HEK293T (cell line): ENCODE measurements around the gene EFCAB11.

Source experiments
- CTCF ChIA-PET: fragments of 350-600 bp; formaldehyde crosslinking; extraction: SDS; loops from one replicate; lab custom pipeline; 2021; ENCODE audit warnings: antibody characterized with exemption, inconsistent platforms; lab: Yijun Ruan, JAX
- POLR2A ChIA-PET: fragments of 350-600 bp; formaldehyde crosslinking; extraction: SDS; loops from one replicate; lab custom pipeline; 2020; ENCODE audit warnings: antibody characterized with exemption, inconsistent platforms; lab: Yijun Ruan, JAX
- DNase-seq: peaks from one replicate; pipeline ENCODE4 v3.0.0; 2012; ENCODE audit warnings: mixed read lengths; ENCODE audit errors: extremely low spot score
- ARNT ChIP-seq: fragments of 450-650 bp; IDR thresholded peaks from 2 replicates; pipeline ENCODE4 v1.6.1; 2017; ENCODE audit warnings: mild to moderate bottlenecking
- BHLHE40 ChIP-seq: fragments of 450-650 bp; IDR thresholded peaks from 2 replicates; pipeline ENCODE4 v1.6.1; 2016; ENCODE audit warnings: mild to moderate bottlenecking, moderate library complexity, borderline replicate concordance
- CTBP1 ChIP-seq: fragments of 450-650 bp; IDR thresholded peaks from 2 replicates; pipeline ENCODE4 v1.6.1; 2016; ENCODE audit warnings: borderline replicate concordance
- ELF4 ChIP-seq: fragments of 450-650 bp; IDR thresholded peaks from 2 replicates; pipeline ENCODE4 v1.6.1; 2017; ENCODE audit warnings: antibody characterized with exemption
- FOXA1 ChIP-seq: fragments of 450-650 bp; IDR thresholded peaks from 2 replicates; pipeline ENCODE4 v1.6.1; 2016; ENCODE audit warnings: mild to moderate bottlenecking
- FOXK2 ChIP-seq: fragments of 450-650 bp; IDR thresholded peaks from 2 replicates; pipeline ENCODE4 v1.6.1; 2016; ENCODE audit warnings: mild to moderate bottlenecking
- FOXM1 ChIP-seq: fragments of 450-650 bp; IDR thresholded peaks from 2 replicates; pipeline ENCODE4 v1.6.1; 2017; ENCODE audit warnings: mild to moderate bottlenecking, borderline replicate concordance
- HDGF ChIP-seq: fragments of 450-650 bp; IDR thresholded peaks from 2 replicates; pipeline ENCODE4 v1.6.1; 2017; ENCODE audit warnings: antibody characterized with exemption, borderline replicate concordance
- L3MBTL2 ChIP-seq: fragments of 450-650 bp; conservative IDR thresholded peaks from 2 replicates; pipeline ENCODE4 v1.6.1; 2016; ENCODE audit warnings: mild to moderate bottlenecking
- LEF1 ChIP-seq: fragments of 450-650 bp; IDR thresholded peaks from 2 replicates; pipeline ENCODE4 v1.6.1; 2017; ENCODE audit warnings: mild to moderate bottlenecking, borderline replicate concordance
- NFRKB ChIP-seq: fragments of 450-650 bp; IDR thresholded peaks from 2 replicates; pipeline ENCODE4 v1.6.1; 2016; ENCODE audit warnings: mild to moderate bottlenecking, moderate library complexity
- PKNOX1 ChIP-seq: fragments of 450-650 bp; IDR thresholded peaks from 2 replicates; pipeline ENCODE4 v1.6.1; 2016
- SP1 ChIP-seq: fragments of 450-650 bp; IDR thresholded peaks from 2 replicates; pipeline ENCODE4 v1.6.1; 2017
- SUZ12 ChIP-seq: fragments of 450-650 bp; IDR thresholded peaks from 2 replicates; pipeline ENCODE4 v1.6.1; 2016; ENCODE audit warnings: mild to moderate bottlenecking
- TARDBP ChIP-seq: fragments of 450-650 bp; IDR thresholded peaks from 2 replicates; pipeline ENCODE4 v1.6.1; 2016
- ZNF384 ChIP-seq: fragments of 450-650 bp; IDR thresholded peaks from 2 replicates; pipeline ENCODE4 v1.6.1; 2016

Gene EFCAB11

DNA sequence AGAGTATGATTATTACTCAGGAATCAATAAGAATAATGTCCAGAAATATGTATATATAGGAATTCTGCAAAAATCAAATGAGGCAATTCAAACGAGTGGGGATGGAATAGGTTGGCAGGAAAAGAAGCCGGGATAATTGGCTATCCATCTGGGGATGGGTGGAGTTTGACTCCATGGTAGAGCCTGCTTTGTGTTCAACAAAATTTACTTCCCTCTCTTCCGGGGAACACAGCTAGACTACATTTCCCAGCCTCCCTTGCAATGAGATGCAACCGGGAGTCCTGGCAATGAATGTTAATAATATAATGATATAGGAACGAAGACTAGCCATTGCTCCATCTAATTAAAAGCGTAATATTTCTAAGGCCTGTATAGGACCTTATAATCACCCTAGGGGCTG lies 146.6 kb downstream of the EFCAB11 start:
- POLR2A ChIA-PET: no interaction called here
- CTCF ChIA-PET: no interaction called here
- TF ChIP-seq NFRKB (no peak), HDGF (no peak), BHLHE40 (no peak), SP1 (no peak), ZNF384 (no peak), PKNOX1 (no peak)
- DNase-seq: no peak

GRCh38 chr14:89807151-89807550 lies 147.4 kb downstream of the EFCAB11 start:
- no peak for TF ChIP-seq NFRKB
- no peak for TF ChIP-seq ELF4
- TF ChIP-seq LEF1: no peak
- TF ChIP-seq ARNT: no peak
- TF ChIP-seq FOXA1: no peak
- ChIA-PET CTCF (interaction anchor here (0.6 kb wide), 1 partner anchor 164 kb away, joined by 3 read pairs; no protein-coding TSS in a partner anchor), POLR2A (no interaction called here)
- DNase-seq: no peak

DNA sequence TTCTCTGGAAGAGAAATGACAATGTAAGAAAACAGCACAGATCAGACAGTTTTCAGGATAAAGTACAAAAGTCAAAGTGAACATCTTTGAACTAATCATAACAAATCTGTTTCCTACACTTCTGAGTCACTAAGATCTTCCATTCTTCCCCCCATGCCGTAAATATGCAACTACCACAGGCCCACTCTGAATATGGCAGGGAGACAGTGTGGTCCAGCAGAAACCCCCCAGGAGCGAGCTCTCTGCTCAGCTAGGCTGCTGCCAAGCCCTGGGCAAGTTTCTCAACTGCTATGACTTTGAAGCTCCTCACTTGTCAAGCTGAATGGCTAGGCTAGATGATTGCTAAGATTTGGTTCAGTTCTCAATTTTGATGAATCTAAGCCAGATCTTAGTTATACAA lies 148.1 kb downstream of the EFCAB11 start:
- CTCF ChIA-PET: no interaction called here
- POLR2A ChIA-PET: no interaction called here

DNA sequence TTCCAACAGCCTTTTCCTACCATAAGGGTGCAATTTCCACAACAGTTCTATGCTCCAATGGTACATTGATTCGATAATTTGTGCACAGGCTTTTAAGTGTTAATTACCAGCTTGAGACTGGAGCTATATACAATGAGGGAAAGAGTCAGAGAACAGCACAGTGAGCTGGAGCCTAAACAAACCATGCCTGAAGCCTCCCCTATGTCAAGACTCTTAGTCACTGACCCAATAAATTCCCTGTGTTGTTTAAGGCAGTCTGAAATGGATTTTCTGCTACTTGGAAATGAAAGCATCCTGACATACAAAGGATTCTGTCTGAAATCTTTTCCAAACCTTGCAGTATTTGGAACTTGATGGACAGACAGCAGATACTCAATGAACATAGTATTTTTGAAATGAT lies 149.0 kb downstream of the EFCAB11 start:
- no peak for DNase-seq
- TF ChIP-seq L3MBTL2 (no peak), FOXK2 (no peak), FOXM1 (no peak), SP1 (no peak), FOXA1 (no peak), LEF1 (no peak), CTBP1 (no peak), NFRKB (no peak), TARDBP (no peak), BHLHE40 (no peak), HDGF (no peak), SUZ12 (no peak), ZNF384 (no peak), ELF4 (no peak), ARNT (no peak), PKNOX1 (no peak)
- ChIA-PET POLR2A (no interaction called here), CTCF (no interaction called here)

More for the DNA sequence above, 148.1 kb downstream of the EFCAB11 start:
- TF ChIP-seq SUZ12: no peak
- TF ChIP-seq CTBP1: no peak
- no peak for DNase-seq

- no peak for DNase-seq
- TF ChIP-seq L3MBTL2 (no peak), ARNT (no peak), CTBP1 (no peak), LEF1 (no peak), ELF4 (no peak), SUZ12 (no peak), NFRKB (no peak), FOXK2 (no peak), ZNF384 (no peak), SP1 (no peak), FOXM1 (no peak), FOXA1 (no peak), PKNOX1 (no peak), BHLHE40 (no peak), TARDBP (no peak), HDGF (no peak)
- CTCF ChIA-PET: no interaction called here
- POLR2A ChIA-PET: no interaction called here
Measured at GRCh38 chr14:89803542-89803941, 151.0 kb downstream of the EFCAB11 start.

DNA sequence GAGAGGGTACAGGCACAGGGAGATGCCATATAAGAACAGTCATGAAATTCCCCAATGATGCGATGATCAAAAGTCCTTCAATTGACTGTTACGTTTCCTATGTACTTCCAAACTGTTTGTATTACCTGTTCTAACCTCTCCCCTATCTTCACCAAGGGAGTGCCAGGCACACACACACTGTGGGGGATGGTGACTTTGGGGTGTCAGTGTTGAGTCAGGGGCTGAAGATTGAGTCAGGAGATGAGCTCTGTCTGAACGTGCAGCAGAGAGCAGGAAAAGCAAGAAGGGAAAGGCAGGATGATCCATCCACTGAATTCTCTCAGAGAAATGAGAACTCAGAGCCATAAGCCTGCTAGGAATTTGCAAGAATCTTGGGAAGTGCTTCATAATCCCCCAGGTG lies 153.4 kb downstream of the EFCAB11 start:
- TF ChIP-seq FOXA1 (no peak), ARNT (no peak), NFRKB (no peak), PKNOX1 (no peak), TARDBP (no peak), LEF1 (no peak), SUZ12 (no peak), BHLHE40 (no peak), SP1 (no peak), FOXK2 (no peak)
- no peak for DNase-seq
- CTCF ChIA-PET: no interaction called here
- POLR2A ChIA-PET: no interaction called here
